PC-9 (cell line): Measurements from ENCODE around the gene FOXP3. TPM values are rescaled to one million over a fixed set of nuclear protein-coding genes. Genes with fewer than 3 reads are reported as not detected.

Source experiments
- BruUV-seq: library from RNA; stranded (reverse); fragments of 400-500 nt; replicated peaks from 2 replicates; lab custom pipeline; 2021; lab: Mats Ljungman, UMichigan
- CTCF ChIA-PET: fragments of 300-600 bp; sonication (Branson Sonifier 250); formaldehyde crosslinking; loops from one replicate; lab custom pipeline; 2022; ENCODE audit warnings: antibody characterized with exemption; lab: Charles Lee
- POLR2A ChIA-PET: fragments of 300-600 bp; sonication (Branson Sonifier 250); formaldehyde crosslinking; loops from one replicate; lab custom pipeline; 2022; ENCODE audit warnings: antibody characterized with exemption; ENCODE audit not compliant: unreplicated experiment; lab: Charles Lee
- DNase-seq, 2 experiments: peaks; one replicate each; pipeline versions ENCODE4 v3.0.0 to v3.0.0-alpha.2; 2015 to 2022; ENCODE audit warnings: mixed read lengths in 1 of 2
- H2AFZ ChIP-seq: fragments of 200-600 bp; sonication (generic); 2 replicates; pipeline ENCODE4 v1.8.1; 2017; ENCODE audit warnings: antibody characterized with exemption
- H3F3A ChIP-seq: fragments of 200-600 bp; sonication (generic); 2 replicates; pipeline ENCODE4 v1.8.1; 2017; ENCODE audit warnings: antibody characterized with exemption, mild to moderate bottlenecking, low read depth; ENCODE audit not compliant: insufficient read depth
- H3K27ac ChIP-seq: fragments of 200-600 bp; sonication (generic); 2 replicates; pipeline ENCODE4 v1.6.1; 2016; ENCODE audit warnings: mixed run types
- H3K27me3 ChIP-seq: fragments of 200-600 bp; sonication (generic); 2 replicates; pipeline ENCODE4 v1.6.1; 2016; ENCODE audit warnings: low read depth, mixed run types; ENCODE audit not compliant: insufficient read depth
- H3K36me3 ChIP-seq: fragments of 200-600 bp; sonication (generic); 2 replicates; pipeline ENCODE4 v1.6.1; 2016; ENCODE audit warnings: low read depth, mixed run types
- H3K4me1 ChIP-seq: fragments of 200-600 bp; sonication (generic); replicated peaks from 2 replicates; pipeline ENCODE4 v1.6.1; 2016; ENCODE audit warnings: mixed run types; ENCODE audit not compliant: insufficient read depth
- H3K4me2 ChIP-seq: fragments of 200-600 bp; sonication (generic); 2 replicates; pipeline ENCODE4 v1.6.1; 2017; ENCODE audit warnings: mixed run types
- H3K4me3 ChIP-seq: fragments of 200-600 bp; sonication (generic); 2 replicates; pipeline ENCODE4 v1.6.1; 2016; ENCODE audit warnings: mixed run types
- H3K79me2 ChIP-seq: fragments of 200-600 bp; sonication (generic); 2 replicates; pipeline ENCODE4 v1.6.1; 2017; ENCODE audit warnings: low read depth, mixed run types
- H3K9me2 ChIP-seq: fragments of 200-600 bp; sonication (generic); 2 replicates; pipeline ENCODE4 v1.8.1; 2017; ENCODE audit warnings: mild to moderate bottlenecking; ENCODE audit not compliant: insufficient read depth
- H3K9me3 ChIP-seq: fragments of 200-600 bp; sonication (generic); 2 replicates; pipeline ENCODE4 v1.8.1; 2016; ENCODE audit warnings: low read depth; ENCODE audit not compliant: insufficient read depth
- H4K20me1 ChIP-seq: fragments of 200-600 bp; sonication (generic); 2 replicates; pipeline ENCODE4 v1.8.1; 2017; ENCODE audit not compliant: insufficient read depth
- EZH2 ChIP-seq: fragments of 200-600 bp; sonication (generic); IDR thresholded peaks from 2 replicates; pipeline ENCODE4 v1.8.0; 2017; ENCODE audit warnings: antibody characterized with exemption, low read depth
- intact Hi-C: fragments of 100-400 bp; cut with micrococcal nuclease; formaldehyde crosslinking; loops from one replicate; pipeline ENCODE4 v1.10.0; 2022; ENCODE audit not compliant: unreplicated experiment
- total RNA-seq: library from RNA; stranded (reverse); gene quantifications from 2 replicates; pipeline ENCODE4 v1.2.3, GENCODE V29; 2021
- TF ChIP-seq, protein P1 (sequence below): fragments of 200-600 bp; sonication (generic); conservative IDR thresholded peaks from 2 replicates; pipeline ENCODE4 v1.6.1; 2017; ENCODE audit warnings: mixed run types, antibody characterized with exemption, mild to moderate bottlenecking, moderate library complexity

FOXP3 gene
- total RNA-seq, 1 experiment from 2014 or later, result not detected

DNA sequence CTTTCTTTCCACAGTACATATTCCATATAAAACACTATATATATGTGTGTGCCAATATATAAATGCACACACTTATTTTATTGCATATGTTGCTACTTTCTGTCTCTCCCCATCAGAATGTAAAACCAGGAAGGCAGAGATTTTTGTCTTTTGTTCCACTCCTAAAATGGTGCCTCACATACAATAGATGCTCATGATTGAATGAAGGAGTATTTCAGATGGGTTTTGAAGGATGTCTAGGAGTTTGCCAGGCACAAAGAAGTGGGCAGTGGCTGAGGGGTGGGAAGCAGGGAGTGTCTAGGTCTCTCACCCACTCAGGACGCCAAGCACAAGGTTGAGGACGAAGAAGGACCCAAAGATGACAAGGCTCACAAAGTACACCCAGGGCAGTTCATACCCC lies 36.8 kb downstream of the FOXP3 start:
- Histone ChIP-seq H3K36me3 (no peaks in the 10 kb centered on the region), H3K9me3 (no peaks in the 10 kb centered on the region), H3K27ac (no peak overlapping the region), H3K4me2 (no peak overlapping the region), H2AFZ (no peak overlapping the region), H3K4me1 (no peaks in the 10 kb centered on the region), H3K4me3 (no peak overlapping the region), H4K20me1 (no peaks in the 10 kb centered on the region), H3K27me3 (no peaks in the 10 kb centered on the region), H3K9me2 (no peaks in the 10 kb centered on the region), H3K79me2 (no peaks in the 10 kb centered on the region), H3F3A (no peaks in the 10 kb centered on the region)
- intact Hi-C loops, result no loop called here
- no peak for TF ChIP-seq EZH2
- TF ChIP-seq, protein P1, sequence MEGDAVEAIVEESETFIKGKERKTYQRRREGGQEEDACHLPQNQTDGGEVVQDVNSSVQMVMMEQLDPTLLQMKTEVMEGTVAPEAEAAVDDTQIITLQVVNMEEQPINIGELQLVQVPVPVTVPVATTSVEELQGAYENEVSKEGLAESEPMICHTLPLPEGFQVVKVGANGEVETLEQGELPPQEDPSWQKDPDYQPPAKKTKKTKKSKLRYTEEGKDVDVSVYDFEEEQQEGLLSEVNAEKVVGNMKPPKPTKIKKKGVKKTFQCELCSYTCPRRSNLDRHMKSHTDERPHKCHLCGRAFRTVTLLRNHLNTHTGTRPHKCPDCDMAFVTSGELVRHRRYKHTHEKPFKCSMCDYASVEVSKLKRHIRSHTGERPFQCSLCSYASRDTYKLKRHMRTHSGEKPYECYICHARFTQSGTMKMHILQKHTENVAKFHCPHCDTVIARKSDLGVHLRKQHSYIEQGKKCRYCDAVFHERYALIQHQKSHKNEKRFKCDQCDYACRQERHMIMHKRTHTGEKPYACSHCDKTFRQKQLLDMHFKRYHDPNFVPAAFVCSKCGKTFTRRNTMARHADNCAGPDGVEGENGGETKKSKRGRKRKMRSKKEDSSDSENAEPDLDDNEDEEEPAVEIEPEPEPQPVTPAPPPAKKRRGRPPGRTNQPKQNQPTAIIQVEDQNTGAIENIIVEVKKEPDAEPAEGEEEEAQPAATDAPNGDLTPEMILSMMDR, result no peak
- ChIA-PET POLR2A (no interaction called here), CTCF (no interaction called here)
- BruUV-seq, result no TSS peak
- no peak for DNase-seq

DNA sequence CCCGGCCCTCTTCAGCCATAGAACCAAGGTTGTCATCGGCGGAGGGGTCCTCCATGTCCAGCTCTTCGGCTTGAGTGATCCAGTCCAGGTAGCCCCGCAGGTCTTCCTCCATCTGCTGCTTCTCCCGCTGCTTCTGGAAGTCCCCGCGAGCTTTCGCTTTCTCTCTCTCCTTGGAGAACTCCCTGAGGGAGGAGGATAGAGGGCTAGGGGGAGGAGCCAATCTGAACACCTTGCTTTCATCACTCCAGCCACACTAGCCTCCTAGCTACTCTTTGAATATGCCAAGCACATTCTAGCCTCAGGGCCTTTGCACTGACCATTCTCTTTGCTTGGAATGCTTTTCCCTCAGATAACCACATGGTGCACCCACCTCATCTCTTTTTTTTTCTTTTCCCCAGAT lies 37.6 kb downstream of the FOXP3 start:
- Histone ChIP-seq H4K20me1 (no peaks in the 10 kb centered on the region), H3K9me2 (no peaks in the 10 kb centered on the region), H3K4me2 (no peak overlapping the region), H3K27ac (no peak overlapping the region), H3K36me3 (no peaks in the 10 kb centered on the region), H3K9me3 (no peaks in the 10 kb centered on the region), H3K4me1 (no peaks in the 10 kb centered on the region), H3K79me2 (no peaks in the 10 kb centered on the region), H2AFZ (no peak overlapping the region), H3F3A (no peaks in the 10 kb centered on the region), H3K4me3 (no peak overlapping the region), H3K27me3 (no peaks in the 10 kb centered on the region)
- intact Hi-C loops, result no loop called here
- no TSS peak for BruUV-seq
- CTCF ChIA-PET, result no interaction called here
- POLR2A ChIA-PET, result no interaction called here
- DNase-seq, result no peak
- TF ChIP-seq EZH2, result no peak
- TF ChIP-seq, protein P1, result no peak

DNA sequence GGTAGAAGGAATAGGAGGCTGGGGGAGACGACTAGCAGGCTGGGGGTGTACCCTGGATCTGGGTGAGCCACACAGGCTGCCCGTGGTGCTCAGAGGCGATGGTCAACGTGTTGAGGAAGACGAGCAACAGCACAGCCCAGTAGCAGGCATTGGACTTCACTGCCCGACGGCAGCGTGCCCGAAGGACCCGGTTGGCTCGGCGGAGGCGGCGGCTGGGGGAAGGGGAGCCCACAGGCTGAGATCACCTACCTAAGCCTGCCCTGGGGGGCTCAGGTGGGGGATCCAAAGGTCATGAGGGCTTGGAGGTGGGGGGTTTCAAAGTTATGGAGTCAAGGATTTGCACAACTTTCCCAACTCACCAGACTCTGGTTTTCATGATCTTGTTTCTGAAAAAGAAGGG lies 38.7 kb downstream of the FOXP3 start:
- H3K27ac ChIP-seq, result no peak overlapping the region
- CTCF ChIA-PET, result no interaction called here
- H4K20me1 ChIP-seq, result no peaks in the 10 kb centered on the region
- H3F3A ChIP-seq, result no peaks in the 10 kb centered on the region
- H3K4me2 ChIP-seq, result no peak overlapping the region
- intact Hi-C loops, result no loop called here
- no peak for DNase-seq
- no peaks in the 10 kb centered on the region for H3K4me1 ChIP-seq
- H3K9me2 ChIP-seq, result no peaks in the 10 kb centered on the region
- BruUV-seq, result no TSS peak
- no peaks in the 10 kb centered on the region for H3K27me3 ChIP-seq
- H2AFZ ChIP-seq, result no peak overlapping the region
- H3K79me2 ChIP-seq, result no peaks in the 10 kb centered on the region
- H3K36me3 ChIP-seq, result no peaks in the 10 kb centered on the region
- no peaks in the 10 kb centered on the region for H3K9me3 ChIP-seq
- TF ChIP-seq, protein P1, result no peak
- no peak for TF ChIP-seq EZH2
- no peak overlapping the region for H3K4me3 ChIP-seq
- POLR2A ChIA-PET, result interaction anchor here (0.6 kb wide), 1 partner anchor 28 kb away, joined by 7 read pairs; no protein-coding TSS in a partner anchor
